ENCODE results near the gene ABHD2.

ABHD2 gene

DNA sequence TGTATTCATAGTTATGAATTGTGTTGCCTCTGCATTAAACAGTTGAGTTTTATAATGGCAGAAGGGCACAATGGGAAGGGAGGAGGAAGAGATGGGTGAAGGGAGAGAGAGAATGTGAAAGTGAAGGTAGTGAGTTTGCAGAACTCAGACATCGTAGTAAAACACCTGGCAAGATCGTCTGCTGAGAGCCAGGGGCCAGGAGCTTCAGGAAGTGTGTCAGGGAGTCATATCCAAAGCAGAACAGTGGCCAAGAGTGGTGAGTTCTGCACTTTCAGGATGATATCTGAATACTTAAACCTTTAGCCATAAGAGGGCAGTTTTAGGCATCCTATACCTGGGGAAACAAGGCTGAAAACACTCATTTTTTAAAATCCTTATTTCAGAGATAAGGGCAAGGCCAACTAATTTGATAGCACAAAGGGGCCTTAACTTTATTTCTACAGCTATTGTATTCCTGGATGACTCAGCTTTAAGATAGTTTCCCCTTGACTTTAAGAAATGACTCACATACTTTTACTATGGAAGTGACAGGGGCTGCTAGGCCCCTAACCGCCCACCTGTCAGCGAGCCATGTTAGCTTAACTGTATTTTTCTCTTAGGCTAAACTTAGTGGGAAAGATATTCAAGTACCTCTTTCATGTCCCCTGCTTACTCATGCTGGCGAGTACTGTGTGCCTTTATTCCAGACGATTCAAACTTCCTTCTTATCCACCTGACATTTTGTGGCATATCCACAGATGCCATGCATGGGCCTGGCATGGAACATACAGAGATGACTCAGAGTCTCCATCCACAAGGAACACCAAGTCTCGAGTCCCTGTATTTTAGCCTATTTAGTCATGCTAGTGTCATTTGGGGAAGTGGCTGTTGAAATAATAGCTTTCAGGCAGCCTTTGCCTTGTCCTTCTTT lies 79.3 kb downstream of the ABHD2 start:
- peak; percentile 73 for DNase-seq (ENCODE audit: low spot score)

DNA sequence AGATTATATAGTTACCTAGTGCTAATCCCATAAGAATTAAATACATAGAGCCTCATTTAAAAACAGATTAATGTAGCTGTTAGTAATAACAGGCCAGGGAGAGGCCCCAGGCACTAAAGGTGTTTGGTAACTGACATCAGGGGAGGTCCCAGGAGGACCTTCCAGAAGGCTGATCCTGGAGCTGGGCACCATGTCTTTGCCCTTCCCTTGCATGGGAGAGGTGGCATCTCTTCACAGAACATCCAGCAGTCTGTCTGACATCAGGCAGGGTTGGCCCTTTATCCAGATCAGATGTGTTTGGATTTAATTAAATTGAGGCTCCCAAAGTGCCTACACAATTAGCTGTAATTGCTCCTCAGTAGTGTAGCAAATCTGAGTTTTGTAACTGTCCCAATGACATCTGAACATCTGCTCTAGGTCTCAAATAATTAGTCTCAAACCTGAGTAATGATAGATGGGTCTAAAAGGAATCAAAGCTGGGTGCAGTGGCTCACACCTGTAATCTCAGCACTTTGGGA lies 80.1 kb downstream of the ABHD2 start:
- DNase-seq (ENCODE audit: low spot score) = no peak

GRCh38 chr15:89170364-89170763 lies 82.1 kb downstream of the ABHD2 start:
- DNase-seq (ENCODE audit: low spot score) = no peak

GRCh38 chr15:89171136-89172072 lies 83.1 kb downstream of the ABHD2 start:
- peak; percentile 69 for DNase-seq (ENCODE audit: low spot score)

GRCh38 chr15:89172921-89173320 lies 84.7 kb downstream of the ABHD2 start:
- no peak for DNase-seq (ENCODE audit: low spot score)

- DNase-seq (ENCODE audit: low spot score) = no peak
Observed at GRCh38 chr15:89174476-89174875, 86.2 kb downstream of the ABHD2 start.

DNA sequence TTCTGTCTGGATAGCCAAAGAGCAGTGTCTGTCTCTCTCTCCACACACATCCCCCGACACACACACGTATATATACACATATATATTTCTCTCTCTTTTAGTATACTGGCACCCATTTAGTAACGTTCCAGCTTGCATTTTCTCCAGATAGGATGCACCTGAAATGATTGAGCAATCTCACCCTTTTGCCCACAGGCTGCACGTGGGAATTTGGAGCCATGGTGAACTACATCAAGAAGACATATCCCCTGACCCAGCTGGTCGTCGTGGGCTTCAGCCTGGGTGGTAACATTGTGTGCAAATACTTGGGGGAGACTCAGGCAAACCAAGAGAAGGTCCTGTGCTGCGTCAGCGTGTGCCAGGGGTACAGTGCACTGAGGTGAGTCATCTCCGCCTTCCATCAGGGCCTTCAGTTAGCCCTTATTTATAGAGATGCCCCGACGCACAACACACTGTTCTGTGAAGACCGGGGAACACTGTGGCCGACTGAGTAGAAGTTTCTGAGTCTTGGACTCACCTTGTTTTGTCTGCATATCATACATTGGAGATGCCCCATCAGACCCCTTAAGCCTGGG lies 87.4 kb downstream of the ABHD2 start:
- no peak for DNase-seq (ENCODE audit: low spot score)

DNA sequence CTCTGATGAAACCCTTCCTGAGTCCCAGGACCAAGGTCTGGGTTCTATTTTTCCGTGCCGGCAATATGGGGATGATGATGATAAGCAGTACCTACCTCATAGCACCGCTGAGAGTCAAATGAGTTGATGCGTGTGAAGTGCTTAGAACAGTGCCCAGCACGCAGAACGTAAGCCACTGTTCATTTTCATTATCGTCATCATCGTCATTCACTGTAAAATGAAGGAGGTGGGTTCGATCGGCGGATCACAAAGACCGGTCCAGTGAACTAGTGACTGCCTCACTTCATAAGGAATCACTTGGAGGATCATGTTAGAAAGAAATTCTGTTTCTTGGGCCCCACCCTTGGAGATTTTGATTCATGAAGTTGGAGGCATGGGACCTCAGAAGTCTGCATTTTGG lies 88.9 kb downstream of the ABHD2 start:
- no peak for DNase-seq (ENCODE audit: low spot score)

DNA sequence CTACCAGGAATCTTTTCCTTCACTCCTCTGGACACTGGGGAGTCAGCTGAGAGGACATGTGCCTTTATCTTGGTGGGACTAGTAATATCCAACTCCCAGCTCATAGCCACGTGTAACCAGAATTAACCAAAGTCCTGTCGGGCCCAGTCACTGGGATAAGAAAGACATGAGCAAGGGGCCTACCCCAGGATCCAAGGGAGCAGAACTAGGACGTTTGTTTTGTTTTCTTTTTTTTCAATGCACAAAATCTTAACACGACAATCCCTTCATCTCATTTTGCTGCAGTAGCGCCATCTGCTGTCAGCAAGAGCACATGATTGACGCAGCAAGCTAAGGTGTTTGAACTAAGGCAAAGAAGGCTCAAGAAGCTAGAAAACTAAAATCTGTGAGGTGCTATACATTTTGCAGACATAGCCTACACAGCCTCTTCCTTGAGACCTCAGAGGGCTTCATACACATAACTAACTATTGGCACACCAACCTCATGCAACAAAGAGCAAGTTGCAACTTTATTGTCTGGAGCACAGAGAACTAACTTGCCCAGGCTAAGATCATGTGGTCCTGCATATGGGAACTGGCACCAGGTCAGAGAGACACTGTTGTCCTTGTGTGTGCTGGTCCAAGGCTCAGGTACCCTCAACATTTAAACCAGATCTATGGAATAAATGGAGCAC lies 89.5 kb downstream of the ABHD2 start:
- DNase-seq (ENCODE audit: low spot score) = peak; percentile 82

- DNase-seq (ENCODE audit: low spot score) = no peak
Observed at GRCh38 chr15:89178307-89178977, 90.2 kb downstream of the ABHD2 start.

GRCh38 chr15:89179966-89180875 lies 92.0 kb downstream of the ABHD2 start:
- peak; percentile 35 for DNase-seq (ENCODE audit: low spot score)

- DNase-seq (ENCODE audit: low spot score) = no peak
Observed at GRCh38 chr15:89184357-89184756, 96.1 kb downstream of the ABHD2 start.

DNA sequence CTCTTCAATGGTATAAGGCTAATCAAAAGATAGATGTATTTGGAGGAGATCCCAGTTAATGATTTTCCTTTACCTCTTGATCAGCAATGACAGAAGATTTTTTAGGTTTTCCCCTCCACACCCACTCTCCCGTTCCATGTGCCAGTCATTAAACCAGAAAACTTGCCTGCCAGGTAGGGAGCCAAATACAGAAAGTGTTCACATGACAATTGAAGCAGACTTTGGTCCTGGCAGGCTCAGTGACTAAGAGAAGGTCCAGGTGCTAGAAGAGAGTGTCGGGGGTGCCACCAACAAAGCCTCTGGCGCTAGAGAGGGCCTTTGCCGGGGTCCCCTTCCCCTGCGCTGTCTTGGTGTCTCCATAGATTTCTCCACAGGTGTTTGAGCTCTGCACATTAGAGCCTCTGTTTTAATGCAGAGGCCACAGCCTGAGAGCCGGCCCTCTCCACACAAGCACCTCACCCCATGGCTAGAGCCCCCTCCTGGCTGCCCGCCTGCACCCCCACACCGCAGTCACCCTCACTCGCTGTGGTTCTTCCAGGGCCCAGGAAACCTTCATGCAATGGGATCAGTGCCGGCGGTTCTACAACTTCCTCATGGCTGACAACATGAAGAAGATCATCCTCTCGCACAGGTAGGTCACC lies 96.8 kb downstream of the ABHD2 start:
- no peak for DNase-seq (ENCODE audit: low spot score)

DNA sequence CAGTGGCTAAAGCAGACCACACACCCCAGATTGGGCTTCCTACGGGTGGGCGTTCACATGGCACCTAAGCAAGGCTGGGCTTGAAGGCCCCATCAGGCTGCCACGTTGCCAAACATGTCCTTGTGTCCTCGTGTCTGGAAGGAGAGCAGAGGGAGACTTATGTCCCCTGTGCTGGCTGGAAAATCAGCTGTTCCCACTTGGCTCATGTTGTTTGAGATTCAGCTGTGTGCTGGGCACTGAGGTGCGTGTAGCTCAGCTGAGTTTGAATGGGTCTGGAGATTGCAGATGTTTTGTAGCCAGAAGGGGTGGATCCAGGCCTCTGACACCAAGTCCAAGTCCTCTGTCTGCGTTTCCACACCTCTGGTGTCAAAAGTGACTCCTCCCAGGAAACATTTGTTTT lies 98.5 kb downstream of the ABHD2 start:
- DNase-seq (ENCODE audit: low spot score) = no peak

DNA sequence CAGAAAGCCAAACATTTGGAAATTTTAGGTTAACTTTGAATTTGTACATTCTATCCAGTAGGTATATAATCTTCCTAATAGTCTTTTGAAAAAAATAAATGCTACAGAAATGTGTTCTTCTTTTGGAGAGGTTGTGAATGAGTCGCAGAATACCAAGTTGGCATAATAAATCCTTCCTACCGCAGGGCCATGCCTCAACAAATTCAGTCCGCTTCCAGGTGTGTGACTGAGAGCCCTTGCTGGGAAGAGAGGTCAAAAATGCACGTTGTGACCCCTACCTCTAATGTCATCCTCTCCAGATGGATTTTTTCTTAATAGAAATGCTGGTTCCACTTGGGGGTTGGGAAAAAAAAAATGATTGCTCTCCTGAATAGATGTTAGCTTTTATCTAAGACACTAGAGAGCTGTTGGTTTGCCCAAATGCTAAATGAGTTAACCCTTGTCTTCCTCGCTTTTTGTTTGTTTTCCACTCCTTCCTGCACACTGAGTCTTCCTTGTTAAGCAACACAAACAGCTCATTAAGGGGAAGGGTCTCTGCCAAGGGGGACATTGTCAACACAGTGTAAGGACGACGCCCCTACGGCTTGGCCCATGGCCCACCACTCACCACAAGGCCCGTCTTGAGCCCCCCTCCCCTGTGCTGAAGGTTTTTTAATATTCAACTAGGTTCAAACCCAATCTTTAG lies 99.2 kb downstream of the ABHD2 start:
- no peak for DNase-seq (ENCODE audit: low spot score)

- no peak for DNase-seq (ENCODE audit: low spot score)
Observed at GRCh38 chr15:89187986-89188514, 99.8 kb downstream of the ABHD2 start.

DNA sequence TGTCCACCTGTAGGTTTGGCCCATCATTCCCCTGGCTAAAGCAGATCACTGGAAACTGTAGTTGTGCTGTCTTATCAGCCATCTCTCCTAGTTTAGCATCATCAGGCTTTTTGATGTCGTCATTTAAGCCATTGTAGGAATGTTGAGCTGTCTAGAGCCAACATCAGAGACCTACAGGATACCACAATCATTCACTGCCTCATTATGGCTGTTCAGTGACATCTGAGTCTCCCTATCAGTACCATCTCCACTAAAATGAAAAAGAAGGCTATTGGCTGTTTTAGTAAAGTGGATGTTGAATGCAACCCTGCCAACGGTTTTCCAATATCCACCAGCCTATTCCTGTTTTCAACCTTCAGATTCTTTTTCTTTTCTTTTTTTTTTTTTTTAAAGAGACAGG lies 103.9 kb downstream of the ABHD2 start:
- no peak for DNase-seq (ENCODE audit: low spot score)

DNA sequence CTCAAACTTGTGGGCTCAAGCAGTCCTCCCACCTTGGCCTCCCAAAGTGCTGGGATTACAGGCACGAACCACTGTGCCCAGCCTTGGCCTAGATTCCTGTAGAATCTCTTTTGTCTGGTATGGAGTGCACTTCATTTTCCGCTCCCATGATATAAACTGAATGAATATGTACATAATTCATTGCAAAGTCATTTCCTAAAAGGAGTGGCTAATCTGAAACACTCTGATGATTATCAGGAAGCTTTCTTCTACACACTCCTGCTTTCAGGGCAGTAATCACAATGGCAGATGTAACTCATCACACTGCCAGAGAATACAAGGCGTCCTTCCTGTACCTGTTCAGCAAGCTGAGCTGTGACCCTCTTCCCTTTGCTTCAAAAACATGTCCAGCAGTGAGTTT lies 104.5 kb downstream of the ABHD2 start:
- DNase-seq (ENCODE audit: low spot score) = no peak

DNA sequence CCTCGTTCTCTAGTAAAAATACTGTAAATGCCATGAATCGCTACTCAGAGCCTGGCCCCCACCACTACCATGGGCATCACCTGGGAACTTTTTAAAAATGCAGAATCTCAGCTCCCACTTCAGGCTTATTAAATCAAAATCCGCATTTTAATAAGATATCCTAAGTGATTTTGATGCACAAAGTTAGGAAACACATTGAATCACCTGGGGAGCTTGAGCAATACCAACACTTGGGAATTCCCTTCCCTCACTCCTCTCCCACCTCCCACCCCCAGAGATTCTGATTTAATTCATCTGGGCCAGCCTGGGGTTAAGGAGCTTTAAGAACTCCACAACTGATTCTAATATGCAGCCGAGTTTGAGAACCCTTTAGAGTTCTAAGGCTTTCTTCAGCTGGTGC lies 106.4 kb downstream of the ABHD2 start:
- DNase-seq (ENCODE audit: low spot score) = no peak
